ENCODE measurements around the gene RASSF8. TPM values are rescaled to one million over a fixed set of nuclear protein-coding genes. Genes with fewer than 3 reads are reported as not detected.

RASSF8 gene
- total RNA-seq, 2 experiments from 2014 or later: not detected

GRCh38 chr12:25960961-25961360 is 2.5 kb downstream of the RASSF8 start:
- H4K20me1 ChIP-seq (ENCODE audit: insufficient read depth, low read length): no peaks in the 10 kb centered on the region
- H3K4me3 ChIP-seq (ENCODE audit: low read depth, low read length, poor library complexity, severe bottlenecking): no peak overlapping the region
- H3K9me2 ChIP-seq (ENCODE audit: insufficient read depth, low read length): no peaks in the 10 kb centered on the region
- no peaks in the 10 kb centered on the region for H3K79me2 ChIP-seq (ENCODE audit: insufficient read depth, low read depth, low read length)
- POLR2A ChIA-PET: no interaction called here
- intact Hi-C loops (cut with micrococcal nuclease; ENCODE audit: unreplicated experiment): no loop called here
- no peak for TF ChIP-seq CTCF (conservative IDR thresholded peaks at IDR 0.05; ENCODE audit: low read length)
- TF ChIP-seq EZH2phosphoT487 (IDR thresholded peaks at IDR 0.05; ENCODE audit: borderline replicate concordance, low read depth, low read length): no peak
- no peaks in the 10 kb centered on the region for H3K4me1 ChIP-seq (ENCODE audit: insufficient read depth, low read length, poor library complexity, severe bottlenecking)
- no peak overlapping the region for H3K27ac ChIP-seq (ENCODE audit: low read depth, low read length, poor library complexity, severe bottlenecking)
- no TSS peak for BruUV-seq (replicated peaks)
- H3K36me3 ChIP-seq (ENCODE audit: insufficient read depth, low read length): no peaks in the 10 kb centered on the region
- CTCF ChIA-PET (ENCODE audit: unreplicated experiment): no interaction called here
- H2AFZ ChIP-seq (ENCODE audit: low read length): no peak overlapping the region
- no peaks in the 10 kb centered on the region for H3K9me3 ChIP-seq (ENCODE audit: low read length)
- no peak for DNase-seq (ENCODE audit: low spot score)
- H3K4me2 ChIP-seq (ENCODE audit: low read length): no peak overlapping the region

DNA sequence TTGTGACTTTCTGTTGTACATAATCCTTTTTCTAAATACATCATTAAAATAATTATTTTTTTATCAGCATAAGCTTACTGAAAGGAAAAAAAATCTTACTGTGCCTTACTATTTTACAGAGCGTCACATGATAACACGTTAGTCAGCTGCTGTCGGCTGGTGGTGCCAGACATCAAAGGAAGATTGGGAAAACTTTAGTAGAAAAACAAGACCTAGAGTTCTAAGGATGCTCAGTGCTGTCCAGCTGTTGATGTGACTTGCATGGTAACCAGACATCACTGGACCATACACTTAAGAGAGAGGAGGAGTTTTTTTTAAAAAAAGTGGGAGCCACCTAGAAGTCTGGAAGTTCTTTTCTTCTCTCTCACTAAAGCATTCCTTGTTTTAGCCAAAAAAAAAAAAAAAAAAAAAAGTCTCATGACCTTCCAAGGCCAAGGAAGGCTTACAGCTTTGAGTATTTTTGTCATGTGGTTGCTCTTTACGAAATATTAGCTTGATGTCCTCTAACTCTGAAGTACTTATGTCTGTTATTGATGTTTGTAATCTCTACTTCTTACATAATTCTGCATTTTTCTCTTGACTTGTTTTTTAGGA is 4.5 kb downstream of the RASSF8 start:
- Histone ChIP-seq H3K36me3 (ENCODE audit: insufficient read depth, low read length) (no peaks in the 10 kb centered on the region), H4K20me1 (ENCODE audit: insufficient read depth, low read length) (no peaks in the 10 kb centered on the region), H3K9me2 (ENCODE audit: insufficient read depth, low read length) (no peaks in the 10 kb centered on the region), H3K27ac (ENCODE audit: low read depth, low read length, poor library complexity, severe bottlenecking) (no peak overlapping the region), H3K9me3 (ENCODE audit: low read length) (no peaks in the 10 kb centered on the region), H3K4me2 (ENCODE audit: low read length) (no peak overlapping the region), H3K4me1 (ENCODE audit: insufficient read depth, low read length, poor library complexity, severe bottlenecking) (no peaks in the 10 kb centered on the region), H2AFZ (ENCODE audit: low read length) (no peak overlapping the region), H3K4me3 (ENCODE audit: low read depth, low read length, poor library complexity, severe bottlenecking) (no peak overlapping the region), H3K79me2 (ENCODE audit: insufficient read depth, low read depth, low read length) (no peaks in the 10 kb centered on the region)
- no peak for DNase-seq (ENCODE audit: low spot score)
- TF ChIP-seq CTCF (conservative IDR thresholded peaks at IDR 0.05; ENCODE audit: low read length) (no peak), EZH2phosphoT487 (IDR thresholded peaks at IDR 0.05; ENCODE audit: borderline replicate concordance, low read depth, low read length) (no peak)
- POLR2A ChIA-PET: interaction anchor here (0.6 to 0.9 kb wide), 2 partner anchors 26 to 96 kb away, joined by 5 to 7 read pairs; no protein-coding TSS in a partner anchor
- BruUV-seq (replicated peaks): no TSS peak
- intact Hi-C loops (cut with micrococcal nuclease; ENCODE audit: unreplicated experiment): no loop called here
- CTCF ChIA-PET (ENCODE audit: unreplicated experiment): no interaction called here

DNA sequence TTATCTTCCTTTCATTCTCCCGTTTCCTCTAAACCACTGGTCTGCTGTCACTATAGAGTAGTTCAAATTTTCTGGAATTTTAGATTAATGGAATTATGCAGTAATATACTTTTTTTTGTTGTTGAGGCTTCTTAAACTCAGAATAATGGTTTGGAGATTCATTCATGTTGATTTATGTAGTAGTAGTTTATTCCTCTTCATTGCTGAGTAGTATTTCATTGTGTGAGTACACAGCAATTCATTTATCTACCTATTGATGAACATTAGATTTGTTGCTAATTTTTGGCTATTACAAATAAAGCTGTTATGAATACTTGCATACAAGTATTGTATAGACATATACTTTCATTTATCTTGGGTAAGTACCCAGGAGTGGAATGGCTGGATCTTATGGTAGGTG is 7.2 kb downstream of the RASSF8 start:
- Histone ChIP-seq H3K36me3 (ENCODE audit: insufficient read depth, low read length) (no peaks in the 10 kb centered on the region), H3K4me3 (ENCODE audit: low read depth, low read length, poor library complexity, severe bottlenecking) (no peak overlapping the region), H3K27ac (ENCODE audit: low read depth, low read length, poor library complexity, severe bottlenecking) (no peak overlapping the region), H3K4me1 (ENCODE audit: insufficient read depth, low read length, poor library complexity, severe bottlenecking) (no peaks in the 10 kb centered on the region), H3K79me2 (ENCODE audit: insufficient read depth, low read depth, low read length) (no peaks in the 10 kb centered on the region), H3K9me2 (ENCODE audit: insufficient read depth, low read length) (no peaks in the 10 kb centered on the region), H3K9me3 (ENCODE audit: low read length) (no peaks in the 10 kb centered on the region), H4K20me1 (ENCODE audit: insufficient read depth, low read length) (no peaks in the 10 kb centered on the region), H2AFZ (ENCODE audit: low read length) (no peak overlapping the region), H3K4me2 (ENCODE audit: low read length) (no peak overlapping the region)
- intact Hi-C loops (cut with micrococcal nuclease; ENCODE audit: unreplicated experiment): no loop called here
- DNase-seq (ENCODE audit: low spot score): no peak
- TF ChIP-seq EZH2phosphoT487 (IDR thresholded peaks at IDR 0.05; ENCODE audit: borderline replicate concordance, low read depth, low read length): no peak
- TF ChIP-seq CTCF (conservative IDR thresholded peaks at IDR 0.05; ENCODE audit: low read length): no peak
- ChIA-PET CTCF (ENCODE audit: unreplicated experiment) (no interaction called here), POLR2A (interaction anchor here (0.6 kb wide), 1 partner anchor 652 kb away, joined by 3 read pairs; no protein-coding TSS in a partner anchor)
- BruUV-seq (replicated peaks): no TSS peak

Data from OCI-LY7 (cell line).